ENCODE data around the gene PARK7. TPM values are rescaled to one million over a fixed set of nuclear protein-coding genes. Genes with fewer than 3 reads are reported as not detected.

The PARK7 gene
- total RNA-seq, 1 donor from 2014 or later = 429 TPM

GRCh38 chr1:8026976-8027747 is 65.7 kb downstream of the PARK7 start:
- Mint-ChIP-seq H3K4me3 (peak overlapping the region; percentile 61), H3K27me3 (ENCODE audit: insufficient read depth) (peaks cover 52% of the 10 kb centered on the region), H3K9me3 (no peaks in the 10 kb centered on the region), H3K36me3 (ENCODE audit: low read depth) (peaks cover 5% of the 10 kb centered on the region), H3K27ac (no peak overlapping the region), H3K4me1 (ENCODE audit: low read depth) (peaks cover 12% of the 10 kb centered on the region)
- DNase-seq (ENCODE audit: low spot score) = no peak
- intact Hi-C loops (cut with micrococcal nuclease) = loop anchor here (1.0 kb wide), 3 partner anchors 70 to 290 kb away; no protein-coding TSS in a partner anchor

- H3K9me3 Mint-ChIP-seq = no peaks in the 10 kb centered on the region
- intact Hi-C loops (cut with micrococcal nuclease) = no loop called here
- DNase-seq (ENCODE audit: low spot score) = no peak
- peaks cover 46% of the 10 kb centered on the region for H3K27me3 Mint-ChIP-seq (ENCODE audit: insufficient read depth)
- no peak overlapping the region for H3K4me3 Mint-ChIP-seq
- H3K27ac Mint-ChIP-seq = no peak overlapping the region
- peaks cover 5% of the 10 kb centered on the region for H3K36me3 Mint-ChIP-seq (ENCODE audit: low read depth)
- H3K4me1 Mint-ChIP-seq (ENCODE audit: low read depth) = peaks cover 12% of the 10 kb centered on the region
Observed at GRCh38 chr1:8027748-8028570, 66.4 kb downstream of the PARK7 start.

- Mint-ChIP-seq H3K9me3 (no peaks in the 10 kb centered on the region), H3K27ac (no peak overlapping the region), H3K4me3 (no peak overlapping the region), H3K36me3 (ENCODE audit: low read depth) (peaks cover 5% of the 10 kb centered on the region), H3K27me3 (ENCODE audit: insufficient read depth) (peaks cover 43% of the 10 kb centered on the region), H3K4me1 (ENCODE audit: low read depth) (peaks cover 12% of the 10 kb centered on the region)
- intact Hi-C loops (cut with micrococcal nuclease) = no loop called here
- no peak for DNase-seq (ENCODE audit: low spot score)
Observed at GRCh38 chr1:8028571-8028910, 67.0 kb downstream of the PARK7 start.

GRCh38 chr1:8031176-8031785 is 69.8 kb downstream of the PARK7 start:
- H3K27ac Mint-ChIP-seq = no peak overlapping the region
- no peaks in the 10 kb centered on the region for H3K36me3 Mint-ChIP-seq (ENCODE audit: low read depth)
- no peak for DNase-seq (ENCODE audit: low spot score)
- peaks cover 6% of the 10 kb centered on the region for H3K4me1 Mint-ChIP-seq (ENCODE audit: low read depth)
- no peak overlapping the region for H3K4me3 Mint-ChIP-seq
- H3K9me3 Mint-ChIP-seq = no peaks in the 10 kb centered on the region
- peaks cover 31% of the 10 kb centered on the region for H3K27me3 Mint-ChIP-seq (ENCODE audit: insufficient read depth)
- intact Hi-C loops (cut with micrococcal nuclease) = loop anchor here (1.0 to 5.0 kb wide), 3 partner anchors 136 to 318 kb away; no protein-coding TSS in a partner anchor

- H3K4me3 Mint-ChIP-seq = no peak overlapping the region
- no peak overlapping the region for H3K27ac Mint-ChIP-seq
- intact Hi-C loops (cut with micrococcal nuclease) = loop anchor here (5.0 kb wide), 1 partner anchor 135 kb away; no protein-coding TSS in a partner anchor
- no peaks in the 10 kb centered on the region for H3K4me1 Mint-ChIP-seq (ENCODE audit: low read depth)
- no peaks in the 10 kb centered on the region for H3K36me3 Mint-ChIP-seq (ENCODE audit: low read depth)
- H3K9me3 Mint-ChIP-seq = no peaks in the 10 kb centered on the region
- DNase-seq (ENCODE audit: low spot score) = no peak
- H3K27me3 Mint-ChIP-seq (ENCODE audit: insufficient read depth) = peaks cover 25% of the 10 kb centered on the region
Observed at GRCh38 chr1:8032366-8032910, 70.9 kb downstream of the PARK7 start.

- DNase-seq (ENCODE audit: low spot score) = no peak
- intact Hi-C loops (cut with micrococcal nuclease) = loop anchor here (5.0 kb wide), 1 partner anchor 134 kb away; no protein-coding TSS in a partner anchor
- no peak overlapping the region for H3K27ac Mint-ChIP-seq
Observed at GRCh38 chr1:8033322-8033721, 71.8 kb downstream of the PARK7 start.

More at GRCh38 chr1:8033322-8033721, 71.8 kb downstream of the PARK7 start:
- Mint-ChIP-seq H3K4me3 (no peak overlapping the region), H3K9me3 (no peaks in the 10 kb centered on the region), H3K27me3 (ENCODE audit: insufficient read depth) (peaks cover 17% of the 10 kb centered on the region), H3K36me3 (ENCODE audit: low read depth) (no peaks in the 10 kb centered on the region), H3K4me1 (ENCODE audit: low read depth) (no peaks in the 10 kb centered on the region)

Other genes with a start within 250 kb of the PARK7 start
- gene VAMP3, start 190.4 kb upstream of the PARK7 start, total RNA-seq = 25.1 and 26.8 TPM in 2 replicates
- gene PER3, start 177.4 kb upstream of the PARK7 start, total RNA-seq = 4.0 and 4.4 TPM in 2 replicates
- not detected in 2 replicates for gene UTS2, start 108.6 kb upstream of the PARK7 start, total RNA-seq
- 57.0 and 60.5 TPM in 2 replicates for gene TNFRSF9, start 20.9 kb upstream of the PARK7 start, total RNA-seq
- gene ERRFI1, start 64.6 kb downstream of the PARK7 start, total RNA-seq = 1.6 and 3.2 TPM in 2 replicates